Measurements from ENCODE around the gene ECI2.

DNA sequence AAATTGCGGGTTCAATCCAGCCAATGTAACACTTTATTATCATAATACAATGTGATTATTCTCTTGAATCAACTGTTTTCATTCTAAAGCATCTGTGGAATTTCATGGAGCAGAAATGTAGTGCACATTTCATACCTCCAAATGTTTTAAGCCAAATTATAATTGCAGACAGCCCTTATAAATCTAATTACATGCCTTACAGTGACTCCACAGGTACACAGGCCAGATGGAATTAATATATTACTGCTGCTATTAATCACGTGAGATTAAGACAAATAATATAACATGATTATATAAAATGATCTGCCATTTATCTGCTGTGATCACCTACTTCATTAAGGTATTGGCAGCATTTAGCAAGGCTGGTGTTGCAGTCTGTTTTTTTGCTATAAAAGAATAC lies 9.7 kb upstream of the ECI2 start:
- TF ChIP-seq, protein P1, sequence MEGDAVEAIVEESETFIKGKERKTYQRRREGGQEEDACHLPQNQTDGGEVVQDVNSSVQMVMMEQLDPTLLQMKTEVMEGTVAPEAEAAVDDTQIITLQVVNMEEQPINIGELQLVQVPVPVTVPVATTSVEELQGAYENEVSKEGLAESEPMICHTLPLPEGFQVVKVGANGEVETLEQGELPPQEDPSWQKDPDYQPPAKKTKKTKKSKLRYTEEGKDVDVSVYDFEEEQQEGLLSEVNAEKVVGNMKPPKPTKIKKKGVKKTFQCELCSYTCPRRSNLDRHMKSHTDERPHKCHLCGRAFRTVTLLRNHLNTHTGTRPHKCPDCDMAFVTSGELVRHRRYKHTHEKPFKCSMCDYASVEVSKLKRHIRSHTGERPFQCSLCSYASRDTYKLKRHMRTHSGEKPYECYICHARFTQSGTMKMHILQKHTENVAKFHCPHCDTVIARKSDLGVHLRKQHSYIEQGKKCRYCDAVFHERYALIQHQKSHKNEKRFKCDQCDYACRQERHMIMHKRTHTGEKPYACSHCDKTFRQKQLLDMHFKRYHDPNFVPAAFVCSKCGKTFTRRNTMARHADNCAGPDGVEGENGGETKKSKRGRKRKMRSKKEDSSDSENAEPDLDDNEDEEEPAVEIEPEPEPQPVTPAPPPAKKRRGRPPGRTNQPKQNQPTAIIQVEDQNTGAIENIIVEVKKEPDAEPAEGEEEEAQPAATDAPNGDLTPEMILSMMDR (IDR thresholded peaks at IDR 0.05; ENCODE audit: low read length): no peak
- TF ChIP-seq EZH2 (IDR thresholded peaks at IDR 0.05; ENCODE audit: borderline replicate concordance, low read length): no peak

Data from OCI-LY1 (cell line).